CD4-positive, alpha-beta memory T cell (primary cell): ENCODE results near the gene SCN5A. TPM values are rescaled to one million over a fixed set of nuclear protein-coding genes. Genes with fewer than 3 reads are reported as not detected.

Experiments
- CTCF ChIA-PET: fragments of 350-600 bp; sonication (Branson Sonifier 250); formaldehyde crosslinking; loops from one replicate; lab custom pipeline; 2021; ENCODE audit warnings: inconsistent platforms; ENCODE audit not compliant: partially characterized antibody; lab: Charles Lee
- POLR2A ChIA-PET: fragments of 350-600 bp; sonication (Branson Sonifier 250); formaldehyde crosslinking; loops from one replicate; lab custom pipeline; 2021; ENCODE audit not compliant: partially characterized antibody; lab: Charles Lee
- DNase-seq, 5 donors: peaks; one replicate each; pipeline versions ENCODE4 v3.0.0 to v3.0.0-alpha.2; 2020 to 2022; ENCODE audit warnings: mixed read lengths in 1 of 5
- H3K27ac ChIP-seq: one replicate; pipeline ENCODE4 v1.7.0; 2013; ENCODE audit warnings: low read depth, low read length
- H3K27me3 ChIP-seq: 2 replicates; pipeline ENCODE4 v1.7.0; 2013; ENCODE audit warnings: mild to moderate bottlenecking, low read length, moderate library complexity; ENCODE audit not compliant: insufficient read depth
- H3K36me3 ChIP-seq: 2 replicates; pipeline ENCODE4 v1.7.0; 2013; ENCODE audit warnings: mild to moderate bottlenecking, low read length, moderate library complexity; ENCODE audit not compliant: insufficient read depth
- H3K4me1 ChIP-seq: 2 replicates; pipeline ENCODE4 v1.7.0; 2013; ENCODE audit warnings: mild to moderate bottlenecking, low read length, moderate library complexity; ENCODE audit not compliant: insufficient read depth
- H3K4me3 ChIP-seq, 2 donors: one replicate each; pipeline ENCODE4 v1.7.0; 2013; ENCODE audit warnings: low read length in 2 of 2, mild to moderate bottlenecking in 1 of 2
- H3K9me3 ChIP-seq, 2 donors: one replicate each; pipeline ENCODE4 v1.7.0; 2013; ENCODE audit warnings: low read length in 2 of 2, control low read depth in 1 of 2; ENCODE audit not compliant: control insufficient read depth in 1 of 2
- H3K27ac Mint-ChIP-seq, 7 donors: one replicate each; pipeline ENCODE4 v1.8.0; 2020 to 2021; ENCODE audit warnings: mixed read lengths in 7 of 7, mild to moderate bottlenecking in 6 of 7, inconsistent platforms in 3 of 7, moderate library complexity in 3 of 7
- H3K27me3 Mint-ChIP-seq, 2 donors: one replicate each; pipeline ENCODE4 v1.8.0; 2020 to 2021; ENCODE audit warnings: mixed read lengths in 2 of 2
- H3K36me3 Mint-ChIP-seq, 2 donors: one replicate each; pipeline ENCODE4 v1.8.0; 2020 to 2021; ENCODE audit warnings: mixed read lengths in 2 of 2, inconsistent platforms in 1 of 2, mild to moderate bottlenecking in 1 of 2
- H3K4me1 Mint-ChIP-seq, 4 donors: one replicate each; pipeline ENCODE4 v1.8.0; 2020 to 2021; ENCODE audit warnings: mixed read lengths in 4 of 4, mild to moderate bottlenecking in 1 of 4
- H3K4me3 Mint-ChIP-seq, 8 donors: one replicate each; pipeline ENCODE4 v1.8.0; 2020 to 2021; ENCODE audit warnings: mixed read lengths in 8 of 8, mild to moderate bottlenecking in 7 of 8, moderate library complexity in 6 of 8, inconsistent platforms in 3 of 8
- H3K9me3 Mint-ChIP-seq, 8 donors: one replicate each; pipeline ENCODE4 v1.8.0; 2020 to 2021; ENCODE audit warnings: mixed read lengths in 8 of 8, mild to moderate bottlenecking in 5 of 8, inconsistent platforms in 3 of 8, moderate library complexity in 1 of 8
- intact Hi-C: fragments of 100-400 bp; cut with micrococcal nuclease; formaldehyde crosslinking; loops from one replicate; pipeline ENCODE4 v1.15.1; 2023
- polyA plus RNA-seq, 2 donors: library from polyadenylated mRNA; unstranded; fragments of 300-500 nt; fragmentation: Illumina TruSeq; gene quantifications; one replicate each; pipeline ENCODE4 v1.2.3, GENCODE V29; 2021
- total RNA-seq, 2 experiments: library from RNA; stranded (reverse); gene quantifications; one replicate each; pipeline ENCODE4 v1.2.3, GENCODE V29; 2021

Gene SCN5A
- total and polyA plus RNA-seq, 4 experiments from 2014 or later: 0.12 to 0.47 TPM; not detected in 2

GRCh38 chr3:38617137-38617536 is 32.4 kb downstream of the SCN5A start:
- Mint-ChIP-seq H3K9me3 (no peaks in the 10 kb centered on the region), H3K4me1 (no peaks in the 10 kb centered on the region), H3K27me3 (no peaks in the 10 kb centered on the region), H3K27ac (no peak overlapping the region), H3K36me3 (no peaks in the 10 kb centered on the region), H3K4me3 (no peak overlapping the region)
- no peak overlapping the region for H3K4me3 ChIP-seq
- intact Hi-C loops: no loop called here
- POLR2A ChIA-PET: no interaction called here
- H3K4me1 ChIP-seq: no peaks in the 10 kb centered on the region
- DNase-seq: no peak
- H3K27ac ChIP-seq: no peak overlapping the region
- no peaks in the 10 kb centered on the region for H3K27me3 ChIP-seq
- CTCF ChIA-PET: interaction anchor here (1.1 kb wide), 1 partner anchor 34 kb away, joined by 6 read pairs; no protein-coding TSS in a partner anchor
- no peaks in the 10 kb centered on the region for H3K36me3 ChIP-seq
- H3K9me3 ChIP-seq: no peaks in the 10 kb centered on the region

DNA sequence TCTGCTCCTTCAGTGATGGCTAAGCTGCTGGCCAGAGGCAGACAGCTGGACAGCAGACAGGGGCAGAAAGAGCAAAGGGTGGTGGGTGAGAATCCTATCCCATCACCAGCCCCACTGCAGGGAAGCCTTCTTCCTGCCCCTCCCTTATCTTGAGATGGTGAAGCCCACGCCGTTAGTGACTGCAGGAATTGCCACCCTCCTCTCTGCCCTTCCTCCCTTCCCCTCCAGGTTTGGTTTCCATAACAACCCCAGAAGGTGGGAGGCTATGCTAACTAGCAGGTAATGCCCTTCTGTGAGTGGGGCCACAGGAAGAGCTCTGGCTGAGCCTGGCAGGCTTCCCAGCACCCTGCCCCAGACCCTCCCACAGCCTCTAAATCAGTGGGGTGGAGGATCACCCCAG is 32.8 kb downstream of the SCN5A start:
- Histone ChIP-seq H3K4me3 (no peak overlapping the region), H3K9me3 (no peaks in the 10 kb centered on the region), H3K27me3 (no peaks in the 10 kb centered on the region), H3K36me3 (no peaks in the 10 kb centered on the region), H3K4me1 (no peaks in the 10 kb centered on the region), H3K27ac (no peak overlapping the region)
- POLR2A ChIA-PET: no interaction called here
- intact Hi-C loops: no loop called here
- no peaks in the 10 kb centered on the region for H3K9me3 Mint-ChIP-seq
- no peak overlapping the region for H3K27ac Mint-ChIP-seq
- H3K27me3 Mint-ChIP-seq: no peaks in the 10 kb centered on the region
- no peaks in the 10 kb centered on the region for H3K4me1 Mint-ChIP-seq
- DNase-seq: no peak
- CTCF ChIA-PET: interaction anchor here (1.1 kb wide), 1 partner anchor 35 kb away, joined by 6 read pairs; no protein-coding TSS in a partner anchor
- no peaks in the 10 kb centered on the region for H3K36me3 Mint-ChIP-seq
- no peak overlapping the region for H3K4me3 Mint-ChIP-seq

DNA sequence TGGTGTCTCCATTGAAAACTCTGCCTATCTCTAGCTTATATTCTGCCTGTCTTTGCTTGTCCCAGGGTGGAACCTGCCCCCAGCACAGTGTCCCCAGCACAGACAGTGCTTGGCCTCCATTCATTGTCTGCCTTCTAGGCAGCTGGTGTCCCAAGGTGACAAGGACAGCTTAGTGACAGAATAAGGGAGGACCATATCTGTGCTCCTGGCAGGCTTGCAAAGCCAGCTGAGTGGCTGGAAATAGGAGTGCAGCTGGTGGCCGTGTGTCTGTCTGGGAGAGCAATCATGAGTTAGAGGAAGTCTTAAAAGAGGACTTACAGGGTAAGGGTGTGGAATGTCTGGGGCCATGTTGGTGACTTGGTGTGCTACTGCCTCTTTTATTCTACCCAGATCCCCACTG is 33.4 kb downstream of the SCN5A start:
- ChIA-PET CTCF (no interaction called here), POLR2A (no interaction called here)
- no peak for DNase-seq

GRCh38 chr3:38614651-38615352 is 34.7 kb downstream of the SCN5A start:
- CTCF ChIA-PET: no interaction called here

More for the DNA sequence above, 33.4 kb downstream of the SCN5A start:
- Mint-ChIP-seq H3K9me3 (no peaks in the 10 kb centered on the region), H3K4me1 (no peaks in the 10 kb centered on the region), H3K4me3 (no peak overlapping the region), H3K36me3 (no peaks in the 10 kb centered on the region), H3K27me3 (no peaks in the 10 kb centered on the region), H3K27ac (no peak overlapping the region)
- intact Hi-C loops: no loop called here
- Histone ChIP-seq H3K9me3 (no peaks in the 10 kb centered on the region), H3K27ac (no peak overlapping the region), H3K4me1 (no peaks in the 10 kb centered on the region), H3K4me3 (no peak overlapping the region), H3K27me3 (no peaks in the 10 kb centered on the region), H3K36me3 (no peaks in the 10 kb centered on the region)

GRCh38 chr3:38614091-38614490 is 35.4 kb downstream of the SCN5A start:
- intact Hi-C loops: no loop called here
- POLR2A ChIA-PET: no interaction called here

More at GRCh38 chr3:38614651-38615352, 34.7 kb downstream of the SCN5A start:
- H3K27ac ChIP-seq: no peak overlapping the region
- no peak for DNase-seq
- Mint-ChIP-seq H3K9me3 (no peaks in the 10 kb centered on the region), H3K27me3 (no peaks in the 10 kb centered on the region), H3K4me1 (no peaks in the 10 kb centered on the region), H3K36me3 (no peaks in the 10 kb centered on the region), H3K27ac (no peak overlapping the region), H3K4me3 (no peak overlapping the region)
- H3K27me3 ChIP-seq: no peaks in the 10 kb centered on the region
- H3K9me3 ChIP-seq: no peaks in the 10 kb centered on the region
- H3K4me3 ChIP-seq: no peak overlapping the region
- POLR2A ChIA-PET: no interaction called here
- H3K36me3 ChIP-seq: no peaks in the 10 kb centered on the region
- intact Hi-C loops: no loop called here
- no peaks in the 10 kb centered on the region for H3K4me1 ChIP-seq

GRCh38 chr3:38613426-38613825 is 36.1 kb downstream of the SCN5A start:
- POLR2A ChIA-PET: no interaction called here
- H3K27ac ChIP-seq: no peak overlapping the region
- Mint-ChIP-seq H3K9me3 (no peaks in the 10 kb centered on the region), H3K4me1 (no peaks in the 10 kb centered on the region), H3K36me3 (no peaks in the 10 kb centered on the region), H3K27me3 (no peaks in the 10 kb centered on the region), H3K4me3 (no peak overlapping the region), H3K27ac (no peak overlapping the region)
- no peak for DNase-seq
- CTCF ChIA-PET: no interaction called here
- H3K4me1 ChIP-seq: no peaks in the 10 kb centered on the region
- H3K4me3 ChIP-seq: no peak overlapping the region
- intact Hi-C loops: no loop called here
- H3K9me3 ChIP-seq: no peaks in the 10 kb centered on the region
- H3K27me3 ChIP-seq: no peaks in the 10 kb centered on the region
- no peaks in the 10 kb centered on the region for H3K36me3 ChIP-seq

More at GRCh38 chr3:38614091-38614490, 35.4 kb downstream of the SCN5A start:
- H3K27me3 Mint-ChIP-seq: no peaks in the 10 kb centered on the region
- no peak overlapping the region for H3K27ac Mint-ChIP-seq
- Histone ChIP-seq H3K4me3 (no peak overlapping the region), H3K4me1 (no peaks in the 10 kb centered on the region), H3K27me3 (no peaks in the 10 kb centered on the region), H3K9me3 (no peaks in the 10 kb centered on the region), H3K27ac (no peak overlapping the region), H3K36me3 (no peaks in the 10 kb centered on the region)
- H3K4me1 Mint-ChIP-seq: no peaks in the 10 kb centered on the region
- H3K36me3 Mint-ChIP-seq: no peaks in the 10 kb centered on the region
- no peaks in the 10 kb centered on the region for H3K9me3 Mint-ChIP-seq
- CTCF ChIA-PET: no interaction called here
- DNase-seq: no peak
- H3K4me3 Mint-ChIP-seq: no peak overlapping the region

DNA sequence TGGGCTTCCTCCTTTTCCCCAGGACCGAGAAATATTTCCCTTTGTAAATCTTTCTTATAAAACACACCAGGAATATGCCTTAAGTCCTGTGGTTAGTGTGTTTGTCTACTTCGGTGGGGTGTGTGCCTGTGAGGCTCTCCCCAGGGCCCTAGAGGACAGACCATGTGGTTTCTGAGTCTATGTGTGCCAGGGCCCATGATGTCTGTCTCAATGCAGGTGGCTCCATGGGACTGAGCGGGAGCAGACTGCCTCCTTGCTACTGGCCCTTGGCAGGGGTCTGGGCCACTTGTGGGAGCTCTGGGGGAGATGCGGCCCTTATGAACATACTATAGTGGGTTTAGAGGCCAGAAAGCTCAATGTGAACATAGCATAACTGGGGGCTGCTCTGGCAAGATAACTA is 37.6 kb downstream of the SCN5A start:
- Mint-ChIP-seq H3K27ac (no peak overlapping the region), H3K4me3 (no peak overlapping the region), H3K27me3 (peaks cover 0 to under 1% of the 10 kb centered on the region in 2 donors), H3K9me3 (no peaks in the 10 kb centered on the region), H3K4me1 (no peaks in the 10 kb centered on the region), H3K36me3 (no peaks in the 10 kb centered on the region)
- Histone ChIP-seq H3K27me3 (no peaks in the 10 kb centered on the region), H3K27ac (no peak overlapping the region), H3K36me3 (no peaks in the 10 kb centered on the region), H3K4me1 (no peaks in the 10 kb centered on the region), H3K4me3 (no peak overlapping the region), H3K9me3 (no peaks in the 10 kb centered on the region)
- POLR2A ChIA-PET: no interaction called here
- no peak for DNase-seq
- CTCF ChIA-PET: interaction anchor here (1.1 to 1.4 kb wide), 2 partner anchors 39 to 90 kb away, joined by 3 read pairs; no protein-coding TSS in a partner anchor
- intact Hi-C loops: no loop called here
